ENCODE results near the gene LMF1.

Gene LMF1

GRCh38 chr16:913817-914439 lies 56.9 kb downstream of the LMF1 start:
- no peak overlapping the region for H3K27ac ChIP-seq
- TF ChIP-seq CTCF (IDR thresholded peaks at IDR 0.05) (no peak), ZFX (IDR thresholded peaks at IDR 0.05; ENCODE audit: borderline replicate concordance) (no peak)

DNA sequence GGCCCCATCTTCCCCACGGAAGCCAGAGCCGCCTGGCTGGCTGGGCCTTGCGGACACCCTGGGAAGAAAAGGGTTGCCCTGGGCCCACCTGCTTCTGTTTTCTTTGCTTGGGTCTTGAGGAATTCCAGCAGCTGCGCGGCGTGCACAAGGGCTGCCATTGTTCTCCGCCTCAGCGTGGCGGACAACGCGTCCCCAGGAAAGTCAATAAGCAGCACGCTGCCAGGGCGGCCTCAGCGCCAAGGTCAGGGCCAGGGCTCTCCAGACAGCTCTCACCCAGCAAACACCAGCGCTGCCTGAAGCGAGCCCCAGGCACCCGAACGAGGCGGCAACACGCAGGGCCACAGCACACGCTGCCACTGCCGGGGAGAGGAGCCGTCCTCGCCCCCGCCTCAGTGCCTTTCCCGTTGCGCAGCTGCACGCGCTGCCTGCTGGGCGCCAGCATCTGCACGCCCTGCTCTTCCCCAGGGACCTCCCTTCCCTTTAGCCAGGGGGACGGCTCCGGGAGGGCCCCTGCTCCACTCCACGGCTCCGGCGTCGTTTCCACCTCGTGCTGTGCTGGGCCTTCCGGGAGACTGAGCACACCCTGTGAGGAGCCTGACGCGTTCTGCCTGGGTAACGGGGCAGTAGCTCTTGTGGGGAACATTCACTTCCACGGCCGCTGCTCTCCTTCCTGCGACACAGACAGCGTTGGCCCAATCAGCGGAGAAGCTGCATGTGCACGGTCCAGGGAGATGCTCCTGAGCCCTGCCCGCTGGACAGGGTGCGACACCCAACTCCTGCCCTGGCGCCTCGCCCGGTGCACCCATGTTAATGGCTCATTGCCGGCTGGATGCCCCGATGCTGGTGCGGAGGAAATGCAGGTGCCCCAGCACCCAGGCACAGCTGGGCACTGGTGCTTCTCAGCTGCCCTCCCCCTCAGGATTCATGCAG lies 57.8 kb downstream of the LMF1 start:
- no peak overlapping the region for H3K27ac ChIP-seq
- TF ChIP-seq ZFX (IDR thresholded peaks at IDR 0.05; ENCODE audit: borderline replicate concordance) (no peak), CTCF (IDR thresholded peaks at IDR 0.05) (no peak)

DNA sequence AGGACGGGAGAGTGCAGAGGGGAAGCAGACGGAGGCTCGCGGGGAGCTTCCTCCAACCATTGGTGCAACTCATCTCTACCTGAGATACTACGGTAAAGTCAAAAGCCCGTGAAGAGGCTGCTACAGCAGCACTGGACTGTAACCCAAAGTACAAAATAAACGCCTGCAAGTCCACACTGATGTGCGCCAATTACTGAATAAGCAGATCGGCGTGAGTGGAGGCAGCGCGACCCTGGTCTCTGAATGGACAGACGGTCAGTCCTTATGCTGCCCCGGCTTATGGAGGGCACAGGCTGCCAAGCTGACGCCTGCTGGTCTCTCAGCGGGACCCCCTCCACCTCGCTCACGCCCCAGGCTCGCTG lies 58.5 kb downstream of the LMF1 start:
- TF ChIP-seq ZFX (IDR thresholded peaks at IDR 0.05; ENCODE audit: borderline replicate concordance) = no peak
- no peak for TF ChIP-seq CTCF (IDR thresholded peaks at IDR 0.05)
- H3K27ac ChIP-seq = no peak overlapping the region

GRCh38 chr16:911604-912321 lies 59.0 kb downstream of the LMF1 start:
- no peak overlapping the region for H3K27ac ChIP-seq

DNA sequence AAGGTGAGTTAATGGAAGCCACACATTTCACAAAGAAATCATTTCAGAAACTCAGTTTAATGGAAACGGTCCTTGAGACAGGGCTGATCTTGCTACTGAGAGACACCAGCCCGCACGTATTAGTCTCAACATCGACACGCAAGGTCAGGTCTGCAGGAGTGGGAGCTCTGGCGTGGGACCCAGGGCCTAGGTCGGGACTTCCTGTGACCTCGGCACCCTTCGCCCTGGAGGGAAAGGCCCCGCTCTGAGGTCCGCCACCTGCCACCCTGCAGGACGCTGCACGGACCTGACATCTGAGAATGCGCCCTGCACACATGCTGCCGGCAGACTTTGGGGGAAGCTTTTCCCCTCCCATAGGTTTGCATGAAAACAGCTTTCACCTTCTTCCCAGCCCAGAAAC lies 59.7 kb downstream of the LMF1 start:
- no peak overlapping the region for H3K27ac ChIP-seq
- TF ChIP-seq CTCF (IDR thresholded peaks at IDR 0.05) (no peak), ZFX (IDR thresholded peaks at IDR 0.05; ENCODE audit: borderline replicate concordance) (no peak)

More at GRCh38 chr16:911604-912321, 59.0 kb downstream of the LMF1 start:
- TF ChIP-seq CTCF (IDR thresholded peaks at IDR 0.05) = no peak
- no peak for TF ChIP-seq ZFX (IDR thresholded peaks at IDR 0.05; ENCODE audit: borderline replicate concordance)

DNA sequence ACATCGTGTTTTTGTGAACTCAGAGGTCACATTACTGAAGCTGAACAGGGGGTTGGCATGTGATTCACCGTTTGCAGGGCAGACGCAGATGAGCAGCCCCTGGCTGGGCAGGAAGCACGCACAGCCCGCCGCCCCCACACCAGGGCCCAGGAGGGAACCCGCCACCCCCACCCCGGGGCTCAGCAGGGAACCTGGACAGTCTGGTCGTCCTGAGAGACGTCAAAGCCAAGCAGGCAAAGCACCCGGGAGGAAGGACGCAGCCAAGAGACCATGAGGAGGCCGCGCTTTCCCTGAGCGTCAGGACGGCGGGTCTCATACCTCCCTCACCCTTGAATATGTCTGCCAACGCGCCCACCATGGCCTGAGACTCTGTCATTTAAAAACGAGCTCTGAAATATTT lies 60.6 kb downstream of the LMF1 start:
- no peak for TF ChIP-seq CTCF (IDR thresholded peaks at IDR 0.05)

More for the DNA sequence above, 60.6 kb downstream of the LMF1 start:
- H3K27ac ChIP-seq = no peak overlapping the region
